ENCODE data around the gene SLC16A12.

SLC16A12 gene

GRCh38 chr10:89428877-89429276 lies 106.5 kb downstream of the SLC16A12 start:
- TF ChIP-seq CTCF (conservative IDR thresholded peaks at IDR 0.05; ENCODE audit: low read depth, low read length) = no peak

GRCh38 chr10:89427629-89428028 lies 107.8 kb downstream of the SLC16A12 start:
- H3K4me3 ChIP-seq (ENCODE audit: low read depth, low read length) = no peak overlapping the region
- no peak for TF ChIP-seq CTCF (conservative IDR thresholded peaks at IDR 0.05; ENCODE audit: low read depth, low read length)
- DNase-seq (ENCODE audit: low read depth) = peak; percentile 89

More at GRCh38 chr10:89428877-89429276, 106.5 kb downstream of the SLC16A12 start:
- DNase-seq (ENCODE audit: low read depth) = peak; percentile 33
- no peak overlapping the region for H3K4me3 ChIP-seq (ENCODE audit: low read depth, low read length)

GRCh38 chr10:89426230-89426868 lies 109.0 kb downstream of the SLC16A12 start:
- peak; percentile 78 for TF ChIP-seq CTCF (conservative IDR thresholded peaks at IDR 0.05; ENCODE audit: low read depth, low read length)

GRCh38 chr10:89425000-89425399 lies 110.4 kb downstream of the SLC16A12 start:
- no peak for DNase-seq (ENCODE audit: low read depth)
- no peak for TF ChIP-seq CTCF (conservative IDR thresholded peaks at IDR 0.05; ENCODE audit: low read depth, low read length)
- H3K4me3 ChIP-seq (ENCODE audit: low read depth, low read length) = no peak overlapping the region

More at GRCh38 chr10:89426230-89426868, 109.0 kb downstream of the SLC16A12 start:
- DNase-seq (ENCODE audit: low read depth) = peak; percentile 88
- H3K4me3 ChIP-seq (ENCODE audit: low read depth, low read length) = no peak overlapping the region

GRCh38 chr10:89421018-89421476 lies 114.3 kb downstream of the SLC16A12 start:
- DNase-seq (ENCODE audit: low read depth) = no peak
- TF ChIP-seq CTCF (conservative IDR thresholded peaks at IDR 0.05; ENCODE audit: low read depth, low read length) = no peak
- H3K4me3 ChIP-seq (ENCODE audit: low read depth, low read length) = no peak overlapping the region

GRCh38 chr10:89419548-89419947 lies 115.8 kb downstream of the SLC16A12 start:
- peak; percentile 68 for DNase-seq (ENCODE audit: low read depth)
- H3K4me3 ChIP-seq (ENCODE audit: low read depth, low read length) = no peak overlapping the region
- peak; percentile 77 for TF ChIP-seq CTCF (conservative IDR thresholded peaks at IDR 0.05; ENCODE audit: low read depth, low read length)

- no peak for TF ChIP-seq CTCF (conservative IDR thresholded peaks at IDR 0.05; ENCODE audit: low read depth, low read length)
- no peak overlapping the region for H3K4me3 ChIP-seq (ENCODE audit: low read depth, low read length)
- no peak for DNase-seq (ENCODE audit: low read depth)
These were observed 118.9 kb downstream of the SLC16A12 start for GRCh38 chr10:89416465-89416864.

All from choroid plexus epithelial cell (primary cell).